Measurements from ENCODE around the gene LDAH. TPM values are rescaled to one million over a fixed set of nuclear protein-coding genes. Genes with fewer than 3 reads are reported as not detected.

Gene LDAH
- total and polyA plus RNA-seq, 10 of the 15 experiments (the other 5 are each of a cell fraction or from before 2014, with no cell fraction given) = 17.9 to 44.7 (median 30.0) TPM

GRCh38 chr2:20640411-20641122, 182.3 kb downstream of the LDAH start:
- H3K4me2 ChIP-seq (ENCODE audit: control insufficient read depth, insufficient read depth) = no peak overlapping the region
- no peak overlapping the region for H2AFZ ChIP-seq (ENCODE audit: control insufficient read depth, low read depth, low read length)
- ATAC-seq (no peak), DNase-seq (ENCODE audit: low read depth, low spot score) (no peak), FAIRE-seq (no peak)
- H3K79me2 ChIP-seq (ENCODE audit: control insufficient read depth, insufficient read depth, low read length) = no peaks in the 10 kb centered on the region
- intact Hi-C loops (cut with micrococcal nuclease; ENCODE audit: unreplicated experiment) = no loop called here
- no peaks in the 10 kb centered on the region for H3K4me1 ChIP-seq (ENCODE audit: control insufficient read depth, insufficient read depth, low read length)
- POLR2A ChIA-PET = no interaction called here
- no peak overlapping the region for H3K9ac ChIP-seq (ENCODE audit: control insufficient read depth, insufficient read depth, low read length)
- H3K27me3 ChIP-seq (replicated peaks in 1 of 2; ENCODE audit: control insufficient read depth in 2 of 2, insufficient read depth in 2 of 2, low read length in 1 of 2) = no peaks in the 10 kb centered on the region
- SMC1A ChIA-PET (ENCODE audit: uncharacterized antibody, unreplicated experiment) = interaction anchor here (1.8 to 5.6 kb wide), 4 partner anchors 194 to 228 kb away, joined by 8 to 34 read pairs (median 26); partner anchors contain the start of gene RHOB
- H4K20me1 ChIP-seq (ENCODE audit: control insufficient read depth, insufficient read depth) = no peaks in the 10 kb centered on the region; the same call in 1 of the 2 replicates
- in situ Hi-C loops (cut with MboI) = loop anchor here (5.0 kb wide), 1 partner anchor 198 kb away; no protein-coding TSS in a partner anchor
- CTCF ChIA-PET = interaction anchor here (1.2 to 6.3 kb wide), 7 partner anchors 8 to 228 kb away, joined by 3 to 72 read pairs (median 22); no protein-coding TSS in a partner anchor
- no peaks in the 10 kb centered on the region for H3K9me3 ChIP-seq (replicated peaks; ENCODE audit: control insufficient read depth, insufficient read depth, low read length)
- H3K27ac ChIP-seq (ENCODE audit: control insufficient read depth, insufficient read depth) = no peak overlapping the region
- no peak overlapping the region for H3K4me3 ChIP-seq
- TF ChIP-seq STAT1 (conservative IDR thresholded peaks at IDR 0.05) = no peak
- TF ChIP-seq NFIC (IDR thresholded peaks at IDR 0.05; ENCODE audit: low read depth, low read length) = no peak
- no peak for TF ChIP-seq ZNF274 (IDR thresholded peaks at IDR 0.05; ENCODE audit: insufficient read depth, insufficient read length)
- no peak for TF ChIP-seq NFXL1 (IDR thresholded peaks at IDR 0.05; ENCODE audit: borderline replicate concordance)
- no peak for TF ChIP-seq MEF2A (IDR thresholded peaks at IDR 0.05; ENCODE audit: insufficient read depth, low read depth, low read length)
- TF ChIP-seq RFX5 (IDR thresholded peaks at IDR 0.05; ENCODE audit: low read depth, low read length) = no peak
- no peak for TF ChIP-seq TCF12 (IDR thresholded peaks at IDR 0.05; ENCODE audit: low read depth, low read length)
- TF ChIP-seq POLR2AphosphoS2 (IDR thresholded peaks at IDR 0.05; ENCODE audit: low read depth, low read length) = no peak
- no peak for TF ChIP-seq BCL3 (IDR thresholded peaks at IDR 0.05; ENCODE audit: borderline replicate concordance, insufficient read depth, low read depth, low read length, poor library complexity, severe bottlenecking)
- BruUV-seq (replicated peaks) = no TSS peak
- WGBS (ENCODE audit: insufficient coverage, insufficient replicate concordance, low lambda C conversion rate, missing lambda C conversion rate) = 71% methylated on average over 14 of the region's 14 CpGs
- RAD21 ChIA-PET (ENCODE audit: unreplicated experiment) = interaction anchor here (2.5 to 4.1 kb wide), 2 partner anchors 10 to 196 kb away, joined by 12 to 33 read pairs; partner anchors contain the start of gene HS1BP3
- H3K36me3 ChIP-seq (ENCODE audit: control insufficient read depth in 2 of 2, insufficient read depth in 2 of 2, low read length in 1 of 2) = peaks cover 0 to 3% of the 10 kb centered on the region in 2 experiments; a peak in 2 of 4 replicates

Data from GM12878 (cell line).